ENCODE measurements around the gene CLINT1.

CLINT1 gene

DNA sequence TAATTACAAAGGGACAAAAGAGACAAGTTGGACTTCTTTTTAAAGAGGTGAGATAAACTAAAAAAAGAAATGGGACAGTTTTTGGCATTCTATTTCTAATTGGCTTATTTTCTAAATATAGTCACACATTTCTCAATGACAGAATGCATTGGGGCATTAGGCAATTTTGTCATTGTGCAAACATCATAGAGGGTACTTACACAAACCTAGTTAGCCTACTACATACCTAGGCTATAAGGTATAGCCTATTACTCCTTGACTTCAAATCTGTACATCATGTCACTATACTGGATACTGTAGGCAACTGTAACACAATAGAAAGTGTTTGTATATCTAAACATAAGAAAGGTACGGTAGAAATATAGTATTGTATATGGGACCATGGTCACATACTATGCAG, 59.4 kb downstream of the CLINT1 start:
- no peak overlapping the region for H3K4me3 ChIP-seq (ENCODE audit: low read depth, low read length)
- TF ChIP-seq CTCF (IDR thresholded peaks at IDR 0.05; ENCODE audit: low read depth, low read length): no peak

DNA sequence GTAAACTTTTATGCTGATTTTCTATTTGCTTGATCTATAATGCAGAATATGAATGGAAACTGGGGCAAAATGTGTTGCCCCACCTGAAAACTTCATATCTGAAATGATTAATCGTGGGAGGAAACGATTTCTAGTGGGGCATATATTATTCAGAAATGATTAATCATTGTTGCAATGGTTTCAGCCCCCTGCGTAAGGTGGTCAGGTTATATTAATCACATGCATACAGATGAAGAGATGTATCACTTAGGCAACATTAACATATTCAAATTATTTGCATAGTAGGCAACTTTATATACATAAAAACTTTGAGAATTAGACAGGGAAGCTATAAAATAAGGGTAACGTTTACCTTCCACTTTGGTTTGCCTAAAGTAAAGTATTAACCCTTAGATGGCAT, 65.6 kb downstream of the CLINT1 start:
- no peak overlapping the region for H3K4me3 ChIP-seq (ENCODE audit: low read depth, low read length)
- TF ChIP-seq CTCF (IDR thresholded peaks at IDR 0.05; ENCODE audit: low read depth, low read length): no peak

GRCh38 chr5:157785801-157786200, 73.1 kb downstream of the CLINT1 start:
- TF ChIP-seq CTCF (IDR thresholded peaks at IDR 0.05; ENCODE audit: low read depth, low read length): no peak
- H3K4me3 ChIP-seq (ENCODE audit: low read depth, low read length): no peak overlapping the region

GRCh38 chr5:157779221-157779620, 79.7 kb downstream of the CLINT1 start:
- no peak for TF ChIP-seq CTCF (IDR thresholded peaks at IDR 0.05; ENCODE audit: low read depth, low read length)
- no peak overlapping the region for H3K4me3 ChIP-seq (ENCODE audit: low read depth, low read length)

DNA sequence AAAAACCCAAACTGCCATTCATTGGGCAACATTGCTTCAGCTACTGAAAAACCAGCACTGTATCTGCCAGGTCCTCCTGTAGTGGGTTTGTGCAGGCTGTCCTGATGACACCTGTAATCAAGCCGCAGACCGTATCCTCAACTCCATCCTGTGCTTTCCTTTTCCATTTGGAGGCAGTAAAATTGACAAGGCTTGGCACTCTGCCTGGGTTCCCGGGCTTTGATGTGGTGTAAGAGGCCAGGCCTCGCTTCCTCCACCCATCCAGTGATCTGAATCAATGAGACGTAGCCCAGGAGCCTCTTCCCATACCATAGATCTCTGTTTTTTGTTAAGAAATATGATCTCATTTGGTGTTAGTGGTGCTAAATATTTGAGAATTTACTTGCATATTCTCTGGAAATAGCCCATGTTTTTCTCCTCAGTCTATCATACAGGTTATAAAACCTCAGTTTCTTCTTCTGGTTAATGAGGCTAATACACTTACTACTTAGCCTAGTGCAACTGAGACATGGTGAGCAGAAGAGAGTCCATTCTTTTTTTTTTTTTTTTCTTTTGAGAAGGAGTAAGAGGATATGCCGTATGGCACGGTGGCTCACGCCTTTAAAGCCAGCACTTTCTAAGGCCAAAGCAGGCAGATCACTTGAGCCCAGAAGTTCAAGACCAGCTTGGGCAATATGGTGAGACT, 80.7 kb downstream of the CLINT1 start:
- TF ChIP-seq CTCF (IDR thresholded peaks at IDR 0.05; ENCODE audit: low read depth, low read length): no peak
- H3K4me3 ChIP-seq (ENCODE audit: low read depth, low read length): no peak overlapping the region

- TF ChIP-seq CTCF (IDR thresholded peaks at IDR 0.05; ENCODE audit: low read depth, low read length): no peak
- no peak overlapping the region for H3K4me3 ChIP-seq (ENCODE audit: low read depth, low read length)
Measured at GRCh38 chr5:157772127-157772526, 86.8 kb downstream of the CLINT1 start.

DNA sequence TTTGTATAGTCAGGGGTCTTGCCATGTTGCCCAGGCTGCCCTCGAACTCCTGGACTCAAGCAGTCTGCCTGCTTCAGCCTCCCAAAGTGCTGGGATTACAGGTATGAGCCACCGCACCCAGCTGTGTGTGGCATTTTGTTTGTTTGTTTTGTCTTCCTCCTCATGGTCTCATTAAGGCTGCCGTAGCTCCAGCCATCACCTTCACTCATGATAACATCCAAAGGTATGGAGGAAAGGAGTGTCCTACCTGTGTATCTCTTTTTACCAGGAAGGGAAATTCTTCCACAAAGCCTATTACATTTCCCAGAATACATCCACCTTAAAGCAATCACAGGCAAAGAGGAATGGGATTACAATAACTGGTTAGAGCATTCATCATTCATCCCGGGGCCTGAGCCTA, 88.3 kb downstream of the CLINT1 start:
- no peak overlapping the region for H3K4me3 ChIP-seq (ENCODE audit: low read depth, low read length)
- TF ChIP-seq CTCF (IDR thresholded peaks at IDR 0.05; ENCODE audit: low read depth, low read length): no peak

All from WI38 (cell line).